ENCODE data around the gene IPO13.

The IPO13 gene

DNA sequence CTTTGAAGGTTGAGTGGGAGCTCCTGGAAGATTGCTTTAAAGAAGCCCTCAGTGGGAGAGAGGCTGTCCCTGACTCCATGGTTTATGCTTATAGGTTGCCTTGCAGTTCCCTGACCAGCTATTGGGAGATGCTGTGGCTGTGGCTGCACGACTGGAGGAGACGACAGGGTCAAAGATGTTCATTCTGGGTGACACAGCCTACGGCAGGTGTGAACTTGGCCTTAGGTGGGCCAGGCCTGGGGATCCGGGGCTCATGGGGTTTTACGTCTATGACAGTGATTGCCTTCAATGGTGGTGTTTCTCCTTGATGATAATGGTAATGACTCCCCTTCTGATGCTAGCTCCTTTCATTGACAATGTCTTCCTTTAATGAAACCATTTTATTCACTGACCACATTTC is 23.8 kb downstream of the IPO13 start:
- FAIRE-seq, result peak; percentile 42
- DNase-seq (ENCODE audit: insufficient read length, low spot score), result no peak

DNA sequence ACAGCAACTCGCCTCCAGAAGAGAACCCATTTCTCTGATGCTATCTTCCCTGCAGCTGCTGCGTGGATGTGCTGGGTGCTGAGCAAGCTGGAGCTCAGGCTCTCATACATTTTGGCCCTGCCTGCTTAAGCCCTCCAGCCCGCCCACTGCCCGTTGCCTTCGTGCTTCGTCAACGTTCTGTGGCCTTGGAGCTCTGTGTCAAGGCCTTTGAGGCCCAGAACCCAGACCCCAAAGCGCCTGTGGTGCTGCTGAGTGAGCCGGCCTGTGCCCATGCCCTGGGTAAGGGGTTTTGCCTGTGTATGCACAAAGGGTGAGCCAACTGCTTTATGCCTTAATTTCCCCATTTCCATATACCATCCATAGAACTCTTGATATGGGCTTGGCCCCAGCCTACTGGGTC is 24.2 kb downstream of the IPO13 start:
- FAIRE-seq (no peak), DNase-seq (ENCODE audit: insufficient read length, low spot score) (no peak)

- no peak for DNase-seq (ENCODE audit: insufficient read length, low spot score)
- FAIRE-seq, result no peak
Measured at GRCh38 chr1:43971336-43971980, 24.7 kb downstream of the IPO13 start.

- FAIRE-seq (no peak), DNase-seq (ENCODE audit: insufficient read length, low spot score) (no peak)
Measured at GRCh38 chr1:43973981-43974442, 27.3 kb downstream of the IPO13 start.

- DNase-seq (ENCODE audit: insufficient read length, low spot score) (peak; percentile 95), FAIRE-seq (peak; percentile 97)
Measured at GRCh38 chr1:43974443-43975248, 27.9 kb downstream of the IPO13 start, which contains the start of gene ATP6V0B. Gene ATP6V0B, plus strand, starts transcription at chr1:43974960. Its CDS starts 81 bp downstream, at chr1:43975041.

- FAIRE-seq (peak; percentile 35), DNase-seq (ENCODE audit: insufficient read length, low spot score) (peak; percentile 35)
Measured at GRCh38 chr1:43975249-43975961, 28.7 kb downstream of the IPO13 start.

GRCh38 chr1:43976045-43976444 is 29.3 kb downstream of the IPO13 start:
- DNase-seq (ENCODE audit: insufficient read length, low spot score) (no peak), FAIRE-seq (no peak)

GRCh38 chr1:43976890-43977289 is 30.1 kb downstream of the IPO13 start:
- FAIRE-seq, result no peak
- DNase-seq (ENCODE audit: insufficient read length, low spot score), result no peak

GRCh38 chr1:43977376-43978263 is 30.9 kb downstream of the IPO13 start:
- DNase-seq (ENCODE audit: insufficient read length, low spot score) (no peak), FAIRE-seq (no peak)

DNA sequence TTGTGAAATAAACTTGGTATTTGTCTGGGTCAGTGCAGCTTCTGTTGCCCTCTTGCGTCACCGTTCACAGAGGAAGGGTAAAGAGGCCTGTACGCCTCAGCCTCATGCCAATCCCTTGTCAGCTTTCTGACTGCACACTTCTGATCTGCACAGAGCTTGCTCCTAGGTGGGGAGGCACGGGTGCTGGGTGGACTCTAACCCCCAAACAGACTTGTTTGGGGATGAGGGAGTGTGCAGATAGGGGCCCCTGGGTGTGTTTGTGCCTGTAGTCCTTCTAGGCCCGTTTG is 31.5 kb downstream of the IPO13 start:
- FAIRE-seq, result no peak
- no peak for DNase-seq (ENCODE audit: insufficient read length, low spot score)

DNA sequence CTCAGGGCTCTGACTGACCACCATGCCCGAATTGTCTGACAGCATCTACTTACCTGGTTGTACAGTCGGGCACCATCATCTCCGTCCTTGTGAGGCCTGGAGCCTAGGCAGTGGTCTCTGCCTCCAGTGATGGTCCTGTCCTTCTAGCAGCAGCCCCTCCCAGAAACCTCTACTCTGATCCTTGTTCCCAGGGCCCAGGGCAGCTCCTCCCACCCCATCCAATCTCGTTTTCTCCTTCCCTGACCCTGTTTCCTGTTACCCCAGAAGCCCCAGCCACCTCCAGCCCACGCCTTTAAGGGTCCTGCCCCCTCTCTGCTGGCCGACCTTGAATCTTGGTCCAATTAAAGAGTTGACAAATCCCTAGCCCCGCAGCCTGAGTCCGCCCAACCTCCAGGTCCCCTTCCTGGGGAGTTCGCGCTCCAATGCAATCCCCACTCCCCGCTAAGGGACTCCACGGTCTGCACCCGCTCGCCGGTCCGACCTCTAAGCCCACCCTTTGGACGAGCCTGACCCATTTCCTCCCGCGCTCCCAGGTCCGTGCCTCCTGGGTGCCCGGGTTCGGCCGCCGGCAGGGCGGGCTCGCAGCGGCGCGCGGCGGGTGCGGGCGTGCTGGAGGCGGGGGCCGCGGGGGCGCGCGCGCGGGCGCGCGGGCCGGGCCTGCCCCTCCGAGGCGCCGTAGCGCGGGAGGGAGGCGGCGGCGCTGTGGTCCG is 32.0 kb downstream of the IPO13 start, which contains the start of gene B4GALT2:
Gene B4GALT2, plus strand, starts transcription at position 660 of the 710 bp plus-strand sequence. CDS start 1,951 bp downstream, outside the sequence.
- DNase-seq (ENCODE audit: insufficient read length, low spot score) (peak; percentile 85), FAIRE-seq (peak; percentile 72)

DNA sequence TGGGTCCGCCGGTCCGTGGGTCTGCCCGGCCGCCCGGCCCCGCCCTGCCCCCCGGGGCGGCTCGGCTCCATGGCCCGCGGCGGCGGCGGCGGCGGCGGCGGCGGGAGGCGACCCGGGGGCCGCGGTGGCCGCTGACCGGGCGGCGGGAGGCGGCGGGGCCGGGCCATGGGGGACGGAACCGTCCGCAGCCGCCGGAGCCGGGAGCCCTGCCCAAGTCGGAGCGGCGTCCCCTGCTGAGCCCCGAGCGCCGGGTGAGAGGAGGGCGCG is 32.4 kb downstream of the IPO13 start:
- FAIRE-seq, result no peak
- DNase-seq (ENCODE audit: insufficient read length, low spot score), result no peak

- peak; percentile 69 for FAIRE-seq
- DNase-seq (ENCODE audit: insufficient read length, low spot score), result peak; percentile 66
Measured at GRCh38 chr1:43979528-43980254, 32.9 kb downstream of the IPO13 start.

DNA sequence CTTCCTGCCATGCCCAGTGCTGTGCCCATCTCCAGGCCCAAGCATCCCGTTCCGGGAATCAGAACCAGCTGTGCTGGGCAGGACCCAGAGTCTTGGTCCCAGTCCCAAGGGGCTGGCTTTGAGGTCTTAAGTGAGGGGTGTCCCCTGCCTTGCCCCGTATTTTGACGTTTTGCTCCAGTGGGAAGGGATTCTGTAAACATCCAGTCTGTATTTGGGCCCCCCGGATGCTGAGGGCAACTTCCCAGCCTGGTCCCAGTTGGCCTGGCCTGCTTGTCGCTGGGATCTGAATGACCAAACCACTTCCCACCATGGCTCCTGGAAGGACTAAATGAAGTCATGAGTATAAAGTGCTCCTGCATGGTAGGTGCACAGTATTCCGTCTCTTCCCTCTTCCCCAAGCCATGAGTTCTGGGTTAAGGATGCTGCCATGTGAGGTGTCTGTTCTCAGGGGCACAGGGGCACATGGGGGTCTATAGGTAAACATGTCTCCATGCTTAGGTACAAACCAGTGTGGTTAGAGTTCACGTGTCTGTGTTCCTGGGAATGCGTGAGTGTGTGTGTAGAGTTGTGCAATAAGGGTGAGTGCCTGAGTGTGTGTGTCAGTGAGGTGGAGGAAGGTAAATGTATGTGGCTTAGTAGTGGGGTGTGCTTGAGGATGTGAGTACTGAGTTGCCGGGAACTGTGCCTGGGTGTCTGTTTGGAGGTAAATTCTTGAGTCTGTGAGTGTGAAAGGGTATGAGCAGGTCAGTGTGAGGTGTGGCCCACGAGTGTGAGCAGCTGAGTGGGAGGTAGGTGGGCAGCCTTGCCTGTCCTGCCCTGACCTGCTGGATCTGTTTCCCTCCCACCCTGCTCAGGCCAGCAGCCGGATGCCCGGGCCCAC is 33.7 kb downstream of the IPO13 start:
- no peak for DNase-seq (ENCODE audit: insufficient read length, low spot score)
- FAIRE-seq, result no peak

- DNase-seq (ENCODE audit: insufficient read length, low spot score), result no peak
- FAIRE-seq, result no peak
Measured at GRCh38 chr1:43981135-43981491, 34.4 kb downstream of the IPO13 start.

GRCh38 chr1:43981636-43982035 is 34.9 kb downstream of the IPO13 start:
- DNase-seq (ENCODE audit: insufficient read length, low spot score), result no peak
- FAIRE-seq, result no peak

DNA sequence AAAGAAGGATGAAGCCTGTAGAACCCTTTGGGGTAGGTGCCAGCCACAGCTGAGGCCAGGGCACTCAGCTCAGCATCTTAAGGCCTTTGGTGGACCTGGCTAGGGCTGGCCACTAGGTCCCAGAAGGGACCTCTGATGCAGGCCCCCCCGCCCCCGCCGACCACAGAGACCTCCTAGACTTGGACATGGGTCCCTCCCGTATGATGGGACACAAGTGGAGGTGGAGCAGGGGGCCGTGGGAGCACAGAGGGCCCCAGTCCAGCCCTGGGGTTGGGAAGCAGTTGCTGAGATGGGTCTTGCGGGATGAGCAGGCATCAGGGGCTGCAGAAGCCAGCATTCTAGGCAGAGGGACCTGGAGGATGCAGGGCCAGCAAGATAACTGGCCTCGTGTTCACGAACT is 35.5 kb downstream of the IPO13 start:
- no peak for FAIRE-seq
- DNase-seq (ENCODE audit: insufficient read length, low spot score), result no peak

DNA sequence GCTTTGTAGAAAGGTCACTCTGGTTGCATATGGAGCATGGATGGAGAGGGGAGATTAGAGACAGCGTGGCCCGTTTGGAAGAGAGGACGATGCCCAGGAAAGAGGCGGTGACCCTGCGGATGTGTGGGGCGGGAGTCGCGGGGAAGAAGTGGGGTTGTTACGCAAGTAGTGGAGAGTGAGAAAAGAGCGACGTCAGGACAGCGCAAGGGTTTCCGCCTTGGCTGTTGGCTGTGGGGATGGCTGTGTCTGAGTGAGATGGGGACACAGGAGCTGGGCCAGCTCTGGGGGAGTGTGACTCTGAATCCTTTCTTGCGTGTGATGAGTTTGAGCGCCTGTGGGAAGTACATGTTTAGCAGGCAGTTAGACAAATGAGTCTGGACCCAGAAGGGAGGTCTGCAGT is 36.1 kb downstream of the IPO13 start:
- DNase-seq (ENCODE audit: insufficient read length, low spot score) (no peak), FAIRE-seq (no peak)
